Astrocyte (in vitro differentiated cells and primary cell): ENCODE results near the gene ANKRD24.

Experiments used
- CTCF ChIP-seq: IDR thresholded peaks from 2 replicates; pipeline ENCODE4 v1.5.1; 2011; ENCODE audit warnings: low read depth, mild to moderate bottlenecking, inconsistent platforms, low read length, moderate library complexity; ENCODE audit not compliant: insufficient read depth
- EZH2 ChIP-seq: IDR thresholded peaks from 2 replicates; pipeline ENCODE4 v1.6.1; 2012; ENCODE audit warnings: mild to moderate bottlenecking, low read length, inconsistent platforms; ENCODE audit not compliant: insufficient read depth

GRCh38 chr19:4264812-4265211 is 82.3 kb downstream of the ANKRD24 start:
- TF ChIP-seq CTCF (no peak), EZH2 (no peak)
